Mesenchymal stem cell (in vitro differentiated cells and primary cell): ENCODE data around the gene RBM17.
A peak's percentile ranks its signal among the peaks of the same experiment; 100 is the strongest.

Experiments used
- DNase-seq: peaks from one replicate; pipeline ENCODE4 v3.0.0-alpha.2; 2013
- H2AFZ ChIP-seq: one replicate; pipeline ENCODE4 v1.6.1; 2013; ENCODE audit warnings: low read depth, mild to moderate bottlenecking, control low read depth, inconsistent platforms, low read length, moderate library complexity
- H2AK5ac ChIP-seq: 2 replicates; pipeline ENCODE4 v1.6.1; 2013; ENCODE audit warnings: low read length, moderate library complexity, mild to moderate bottlenecking, inconsistent platforms; ENCODE audit not compliant: severe bottlenecking
- H2BK120ac ChIP-seq: one replicate; pipeline ENCODE4 v1.6.1; 2013; ENCODE audit warnings: low read depth, mild to moderate bottlenecking, inconsistent platforms, low read length, moderate library complexity
- H2BK12ac ChIP-seq, 2 experiments: one replicate each; pipeline ENCODE4 v1.6.1; 2013; ENCODE audit warnings: inconsistent platforms in 2 of 2, low read length in 2 of 2, mild to moderate bottlenecking in 2 of 2, moderate library complexity in 2 of 2, control low read depth in 1 of 2
- H2BK15ac ChIP-seq: one replicate; pipeline ENCODE4 v1.6.1; 2013; ENCODE audit warnings: mild to moderate bottlenecking, low read depth, inconsistent platforms; ENCODE audit not compliant: poor library complexity, severe bottlenecking
- H2BK5ac ChIP-seq: 2 replicates; pipeline ENCODE4 v1.6.1; 2013; ENCODE audit warnings: low read depth, mild to moderate bottlenecking, low read length, control low read depth, inconsistent platforms; ENCODE audit not compliant: poor library complexity, severe bottlenecking
- H3K14ac ChIP-seq, 2 experiments: one replicate each; pipeline ENCODE4 v1.6.1; 2013; ENCODE audit warnings: inconsistent platforms in 2 of 2, low read length in 2 of 2, control low read depth in 1 of 2, mild to moderate bottlenecking in 1 of 2, moderate library complexity in 1 of 2
- H3K18ac ChIP-seq, 2 experiments: one replicate each; pipeline ENCODE4 v1.6.1; 2013; ENCODE audit warnings: inconsistent platforms in 2 of 2, low read length in 2 of 2, control low read depth in 1 of 2, low read depth in 1 of 2, mild to moderate bottlenecking in 1 of 2
- H3K23ac ChIP-seq, 2 experiments: one replicate each; pipeline ENCODE4 v1.6.1; 2013; ENCODE audit warnings: inconsistent platforms in 2 of 2, low read length in 2 of 2, mild to moderate bottlenecking in 2 of 2, moderate library complexity in 2 of 2, control low read depth in 1 of 2
- H3K27ac ChIP-seq: 2 replicates; pipeline ENCODE4 v1.5.1; 2013; ENCODE audit warnings: mild to moderate bottlenecking, moderate library complexity, low read length, control low read depth, inconsistent platforms; ENCODE audit not compliant: poor library complexity, severe bottlenecking
- H3K27me3 ChIP-seq, 2 experiments: 2 replicates each; pipeline versions ENCODE4 v1.6.1 to v1.7.0; 2013; ENCODE audit warnings: low read length in 2 of 2, mild to moderate bottlenecking in 2 of 2, moderate library complexity in 2 of 2, control low read depth in 1 of 2, inconsistent platforms in 1 of 2; ENCODE audit not compliant: control insufficient read depth in 1 of 2, insufficient read depth in 1 of 2
- H3K36me3 ChIP-seq, 2 experiments: 2 replicates each; pipeline versions ENCODE4 v1.6.1 to v1.7.0; 2013; ENCODE audit warnings: low read length in 2 of 2, control low read depth in 1 of 2, inconsistent platforms in 1 of 2, low read depth in 1 of 2, mild to moderate bottlenecking in 1 of 2; ENCODE audit not compliant: insufficient read depth in 2 of 2, control insufficient read depth in 1 of 2
- H3K4ac ChIP-seq, 2 experiments: one replicate each; pipeline ENCODE4 v1.6.1; 2013; ENCODE audit warnings: inconsistent platforms in 2 of 2, low read length in 2 of 2, mild to moderate bottlenecking in 2 of 2, moderate library complexity in 2 of 2, control low read depth in 1 of 2, low read depth in 1 of 2
- H3K4me1 ChIP-seq: 2 replicates; pipeline ENCODE4 v1.6.1; 2013; ENCODE audit warnings: low read depth, low read length, control low read depth; ENCODE audit not compliant: control insufficient read depth, insufficient read depth
- H3K4me2 ChIP-seq: 2 replicates; pipeline ENCODE4 v1.6.1; 2013; ENCODE audit warnings: low read length, mild to moderate bottlenecking, inconsistent platforms; ENCODE audit not compliant: poor library complexity, severe bottlenecking
- H3K4me3 ChIP-seq, 2 experiments: 2 replicates each; pipeline versions ENCODE4 v1.5.1 to v1.7.0; 2013; ENCODE audit warnings: low read length in 2 of 2, mild to moderate bottlenecking in 2 of 2, control low read depth in 1 of 2, low read depth in 1 of 2; ENCODE audit not compliant: insufficient read depth in 1 of 2
- H3K79me1 ChIP-seq: replicated peaks from 2 replicates; pipeline ENCODE4 v1.6.1; 2013; ENCODE audit warnings: mild to moderate bottlenecking, control low read depth, low read length, inconsistent platforms; ENCODE audit not compliant: poor library complexity, severe bottlenecking
- H3K9ac ChIP-seq: 2 replicates; pipeline ENCODE4 v1.7.0; 2013; ENCODE audit warnings: mild to moderate bottlenecking, low read length, moderate library complexity
- H3K9me3 ChIP-seq: 2 replicates; pipeline ENCODE4 v1.7.0; 2013; ENCODE audit warnings: mild to moderate bottlenecking, low read length; ENCODE audit not compliant: control insufficient read depth
- H4K8ac ChIP-seq: one replicate; pipeline ENCODE4 v1.6.1; 2013; ENCODE audit warnings: inconsistent platforms, mild to moderate bottlenecking, low read length, moderate library complexity
- H4K91ac ChIP-seq: one replicate; pipeline ENCODE4 v1.6.1; 2013; ENCODE audit warnings: mild to moderate bottlenecking, low read length, inconsistent platforms
- WGBS: methylation state at CpG from one replicate; pipeline ENCODE4 v1.1.7; 2013; ENCODE audit warnings: mixed read lengths; 5-methylcytosine and 5-hydroxymethylcytosine counted together

The RBM17 gene

GRCh38 chr10:6050801-6051445 lies 37.9 kb upstream of the RBM17 start:
- Histone ChIP-seq H3K18ac (no peak overlapping the region), H4K8ac (peak overlapping the region; percentile 48), H3K14ac (no peak overlapping the region), H3K23ac (no peak overlapping the region), H4K91ac (no peak overlapping the region), H2AK5ac (no peak overlapping the region), H3K4me2 (no peak overlapping the region), H2AFZ (no peak overlapping the region), H2BK5ac (no peak overlapping the region), H3K4me3 (peak overlapping the region in 1 of 2 experiments; percentile 73), H2BK12ac (no peak overlapping the region), H3K27me3 (peaks cover 27 to 29% of the 10 kb centered on the region in 2 experiments), H3K79me1 (no peaks in the 10 kb centered on the region), H3K9ac (peak overlapping the region; percentile 85), H3K4me1 (peaks cover 2% of the 10 kb centered on the region), H3K4ac (no peak overlapping the region), H3K36me3 (no peaks in the 10 kb centered on the region), H3K27ac (no peak overlapping the region), H2BK15ac (no peak overlapping the region), H3K9me3 (no peaks in the 10 kb centered on the region), H2BK120ac (no peak overlapping the region)
- WGBS = 66% methylated on average over 14 of the region's 18 CpGs
- DNase-seq = peak; percentile 40

DNA sequence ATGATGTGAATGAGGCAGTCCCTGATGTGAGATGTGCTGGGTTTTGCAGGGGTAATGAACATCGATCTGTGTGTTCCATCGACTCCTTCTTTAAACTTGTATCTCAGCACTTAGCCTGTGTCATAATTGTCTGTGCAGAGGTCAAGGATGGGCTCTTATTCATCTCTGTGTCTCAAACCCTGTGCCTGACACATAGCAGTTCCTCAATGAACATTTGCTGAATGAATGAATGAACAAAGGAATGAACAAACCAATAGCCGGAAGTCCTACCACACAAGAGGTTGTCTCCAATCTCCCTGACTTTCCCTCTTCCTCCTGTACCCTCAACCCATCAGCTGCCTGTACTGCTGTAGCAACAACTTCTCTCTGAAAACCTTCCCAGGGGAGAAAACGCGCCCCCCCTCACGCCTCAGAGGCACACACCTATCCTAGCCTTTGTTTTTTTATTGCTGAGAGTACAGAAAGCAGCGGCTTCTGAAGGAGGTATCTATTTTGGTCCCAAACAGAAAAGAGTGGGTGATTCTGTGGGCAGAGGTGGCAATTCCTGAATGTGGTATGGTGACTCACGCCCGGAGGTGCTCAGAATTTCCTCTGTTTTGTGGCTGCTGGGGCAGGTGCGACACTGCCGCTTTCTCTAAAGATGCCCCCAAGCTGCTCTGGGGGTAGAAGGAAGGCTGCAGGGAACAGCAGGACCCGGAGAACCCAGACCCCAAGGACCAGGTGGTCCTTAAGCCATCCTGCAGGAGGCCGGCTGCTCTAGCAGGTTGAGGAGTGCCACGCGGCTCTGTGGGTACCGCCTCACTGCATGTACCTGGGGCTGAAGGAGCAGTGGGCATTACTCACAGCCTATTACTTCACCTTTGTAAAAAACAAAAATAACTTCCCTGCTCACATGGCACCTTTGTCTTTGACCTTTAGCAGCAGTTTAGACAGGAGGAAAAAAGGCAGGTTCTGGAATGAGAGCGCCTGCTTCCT lies 36.3 kb upstream of the RBM17 start:
- no peak overlapping the region for H4K8ac ChIP-seq
- no peak overlapping the region for H2BK120ac ChIP-seq
- 84% methylated on average over 13 of the region's 17 CpGs for WGBS
- H3K4me2 ChIP-seq = no peak overlapping the region
- no peak overlapping the region for H3K9ac ChIP-seq
- H3K27me3 ChIP-seq = peaks cover 25 to 29% of the 10 kb centered on the region in 2 experiments
- H3K9me3 ChIP-seq = no peaks in the 10 kb centered on the region
- H3K4me3 ChIP-seq = no peak overlapping the region
- H3K4me1 ChIP-seq = peaks cover 2% of the 10 kb centered on the region
- no peak overlapping the region for H2BK5ac ChIP-seq
- no peak overlapping the region for H3K4ac ChIP-seq
- no peak overlapping the region for H2BK15ac ChIP-seq
- no peak overlapping the region for H3K27ac ChIP-seq
- H3K79me1 ChIP-seq = no peaks in the 10 kb centered on the region
- no peak overlapping the region for H2AK5ac ChIP-seq
- no peaks in the 10 kb centered on the region for H3K36me3 ChIP-seq
- no peak overlapping the region for H2BK12ac ChIP-seq
- H3K23ac ChIP-seq = no peak overlapping the region
- no peak overlapping the region for H4K91ac ChIP-seq
- no peak overlapping the region for H3K18ac ChIP-seq
- H2AFZ ChIP-seq = no peak overlapping the region
- no peak for DNase-seq
- no peak overlapping the region for H3K14ac ChIP-seq

DNA sequence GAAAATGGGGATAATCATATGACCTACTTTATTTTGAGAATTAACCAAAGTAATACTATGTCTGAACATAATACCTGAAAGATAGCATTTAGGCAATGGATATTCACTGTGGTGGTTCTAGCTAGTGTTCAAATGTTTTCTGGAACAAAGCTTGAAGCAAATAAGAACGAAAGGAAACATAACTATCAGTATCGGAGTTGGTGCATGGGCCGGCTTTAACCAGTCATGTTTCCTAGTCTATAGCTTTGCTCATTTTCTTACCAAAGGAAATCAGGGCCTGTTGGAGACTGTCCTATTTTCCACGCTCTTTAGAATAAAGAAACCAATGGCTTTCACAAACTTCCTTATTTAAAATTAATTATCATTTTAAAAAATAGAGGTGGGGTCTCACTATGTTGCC lies 35.5 kb upstream of the RBM17 start:
- H3K23ac ChIP-seq = no peak overlapping the region
- WGBS = 84% methylated on average over 3 of the region's 4 CpGs
- H3K9ac ChIP-seq = no peak overlapping the region
- H2AK5ac ChIP-seq = no peak overlapping the region
- DNase-seq = no peak
- no peak overlapping the region for H3K4me3 ChIP-seq
- H3K18ac ChIP-seq = no peak overlapping the region
- H3K14ac ChIP-seq = no peak overlapping the region
- H3K9me3 ChIP-seq = no peaks in the 10 kb centered on the region
- no peak overlapping the region for H2BK15ac ChIP-seq
- no peak overlapping the region for H4K8ac ChIP-seq
- H2BK12ac ChIP-seq = no peak overlapping the region
- no peaks in the 10 kb centered on the region for H3K36me3 ChIP-seq
- H2BK5ac ChIP-seq = no peak overlapping the region
- no peak overlapping the region for H2BK120ac ChIP-seq
- H3K4me1 ChIP-seq = peaks cover 2% of the 10 kb centered on the region
- H3K4me2 ChIP-seq = no peak overlapping the region
- H3K27me3 ChIP-seq = peaks cover 25 to 29% of the 10 kb centered on the region in 2 experiments
- H3K79me1 ChIP-seq = no peaks in the 10 kb centered on the region
- no peak overlapping the region for H3K4ac ChIP-seq
- no peak overlapping the region for H3K27ac ChIP-seq
- no peak overlapping the region for H2AFZ ChIP-seq
- H4K91ac ChIP-seq = no peak overlapping the region
